ENCODE data around the gene SMIM43.

SMIM43 gene

DNA sequence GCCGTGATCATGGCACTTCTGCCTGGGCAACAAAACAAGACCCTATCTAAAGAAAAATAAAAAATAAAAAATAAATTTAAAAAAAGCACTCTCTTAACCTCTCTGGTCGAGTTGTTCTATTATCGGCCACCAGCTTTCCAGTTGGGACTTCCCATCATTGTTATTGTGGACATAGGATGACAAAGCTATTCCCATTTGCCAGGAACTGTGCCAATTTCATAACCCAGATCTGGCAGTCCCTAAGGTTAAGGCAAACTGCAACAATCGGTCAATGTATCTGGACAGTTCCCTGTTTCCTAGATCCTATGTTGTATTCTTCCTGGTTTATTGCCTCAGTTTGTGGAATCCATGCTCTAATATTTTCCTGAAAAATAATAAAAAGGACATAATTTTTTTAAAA, 50.4 kb downstream of the SMIM43 start:
- Histone ChIP-seq H3K4me1 (ENCODE audit: control insufficient read depth, insufficient read depth, low read length, poor library complexity, severe bottlenecking) (peaks cover 13% of the 10 kb centered on the region), H3K27ac (ENCODE audit: low read depth, low read length, severe bottlenecking) (no peak overlapping the region), H3K4me3 (ENCODE audit: extremely low read depth, insufficient read depth, low read length, poor library complexity, severe bottlenecking) (no peak overlapping the region), H3K36me3 (ENCODE audit: control insufficient read depth, insufficient read depth, low read length) (no peaks in the 10 kb centered on the region), H3K9me3 (ENCODE audit: control insufficient read depth, low read length) (no peaks in the 10 kb centered on the region)
- 86 to 100% methylated on average over 1 to 3 of the region's 4 CpGs for WGBS, 2 experiments (ENCODE audit: insufficient coverage in 2 of 2)

DNA sequence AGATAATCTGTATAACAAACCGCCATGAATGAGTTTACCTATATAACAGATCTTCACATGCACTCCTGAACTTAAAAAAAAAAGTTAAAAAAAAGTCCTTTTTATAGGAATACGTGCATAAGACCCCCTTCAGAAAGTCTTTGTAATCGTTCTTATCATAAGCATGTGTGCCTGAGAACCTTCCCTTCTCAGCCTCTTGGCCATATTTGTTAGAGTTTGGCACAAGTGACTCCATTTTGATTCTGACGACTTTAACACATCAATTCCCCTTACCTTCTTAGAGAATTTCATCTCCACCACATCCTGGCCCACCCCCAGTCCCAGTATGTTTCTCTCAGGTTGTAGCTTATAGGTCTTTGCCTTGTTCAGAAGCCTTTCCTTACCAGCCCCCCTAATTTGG, 52.2 kb downstream of the SMIM43 start:
- no peak overlapping the region for H3K27ac ChIP-seq (ENCODE audit: low read depth, low read length, severe bottlenecking)
- no peak overlapping the region for H3K4me3 ChIP-seq (ENCODE audit: extremely low read depth, insufficient read depth, low read length, poor library complexity, severe bottlenecking)
- no peaks in the 10 kb centered on the region for H3K9me3 ChIP-seq (ENCODE audit: control insufficient read depth, low read length)
- H3K36me3 ChIP-seq (ENCODE audit: control insufficient read depth, insufficient read depth, low read length) = no peaks in the 10 kb centered on the region
- H3K4me1 ChIP-seq (ENCODE audit: control insufficient read depth, insufficient read depth, low read length, poor library complexity, severe bottlenecking) = peaks cover 13% of the 10 kb centered on the region
- WGBS, 2 experiments (ENCODE audit: insufficient coverage in 2 of 2) = 80 to 100% methylated on average over 2 to 4 of the region's 4 CpGs

DNA sequence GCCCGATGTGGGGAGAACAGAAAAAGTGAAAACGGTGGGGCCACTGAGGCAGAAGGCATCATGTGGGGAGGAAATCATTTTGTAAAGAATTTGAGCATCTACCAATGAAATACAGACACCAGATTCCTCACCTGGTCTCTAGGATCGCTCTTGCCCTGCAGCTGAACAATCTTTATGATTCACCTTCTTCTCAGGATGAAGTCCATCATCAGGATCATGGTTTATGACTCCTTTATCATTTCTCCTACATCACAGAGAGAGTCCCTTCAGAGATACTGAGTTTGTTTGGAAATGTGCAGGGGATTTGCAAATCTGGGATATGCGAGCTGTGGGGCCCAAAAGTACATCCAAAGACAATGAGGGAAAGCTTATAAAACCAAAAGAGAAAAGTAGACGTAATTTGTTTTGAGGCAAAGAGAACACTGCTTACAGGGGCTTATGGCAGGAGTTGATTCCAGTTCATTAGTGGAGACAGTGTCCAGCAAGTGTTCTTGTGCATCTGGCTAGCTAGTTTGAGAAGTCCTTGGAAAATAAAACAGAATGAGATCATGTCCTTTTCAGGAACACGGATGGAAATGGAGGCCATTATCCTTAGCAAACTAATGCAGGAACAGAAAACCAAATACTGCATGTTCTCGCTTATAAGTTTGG, 52.8 kb downstream of the SMIM43 start:
- H3K9me3 ChIP-seq (ENCODE audit: control insufficient read depth, low read length) = no peaks in the 10 kb centered on the region
- peak overlapping the region; percentile 14 for H3K4me3 ChIP-seq (ENCODE audit: extremely low read depth, insufficient read depth, low read length, poor library complexity, severe bottlenecking)
- no peaks in the 10 kb centered on the region for H3K36me3 ChIP-seq (ENCODE audit: control insufficient read depth, insufficient read depth, low read length)
- peak overlapping the region; percentile 92 for H3K27ac ChIP-seq (ENCODE audit: low read depth, low read length, severe bottlenecking)
- WGBS, 2 experiments (ENCODE audit: insufficient coverage in 2 of 2) = 47 to 63% methylated on average over 5 to 6 of the region's 7 CpGs
- peaks cover 13% of the 10 kb centered on the region for H3K4me1 ChIP-seq (ENCODE audit: control insufficient read depth, insufficient read depth, low read length, poor library complexity, severe bottlenecking)

- Histone ChIP-seq H3K27ac (ENCODE audit: low read depth, low read length, severe bottlenecking) (peak overlapping the region; percentile 92), H3K4me1 (ENCODE audit: control insufficient read depth, insufficient read depth, low read length, poor library complexity, severe bottlenecking) (peaks cover 17% of the 10 kb centered on the region), H3K4me3 (ENCODE audit: extremely low read depth, insufficient read depth, low read length, poor library complexity, severe bottlenecking) (peak overlapping the region; percentile 14), H3K36me3 (ENCODE audit: control insufficient read depth, insufficient read depth, low read length) (no peaks in the 10 kb centered on the region), H3K9me3 (ENCODE audit: control insufficient read depth, low read length) (no peaks in the 10 kb centered on the region)
- 0 to 6% methylated on average over 10 to 18 of the region's 18 CpGs for WGBS, 2 experiments (ENCODE audit: insufficient coverage in 2 of 2)
Observed at GRCh38 chr4:121711263-121712000, 53.5 kb downstream of the SMIM43 start.

DNA sequence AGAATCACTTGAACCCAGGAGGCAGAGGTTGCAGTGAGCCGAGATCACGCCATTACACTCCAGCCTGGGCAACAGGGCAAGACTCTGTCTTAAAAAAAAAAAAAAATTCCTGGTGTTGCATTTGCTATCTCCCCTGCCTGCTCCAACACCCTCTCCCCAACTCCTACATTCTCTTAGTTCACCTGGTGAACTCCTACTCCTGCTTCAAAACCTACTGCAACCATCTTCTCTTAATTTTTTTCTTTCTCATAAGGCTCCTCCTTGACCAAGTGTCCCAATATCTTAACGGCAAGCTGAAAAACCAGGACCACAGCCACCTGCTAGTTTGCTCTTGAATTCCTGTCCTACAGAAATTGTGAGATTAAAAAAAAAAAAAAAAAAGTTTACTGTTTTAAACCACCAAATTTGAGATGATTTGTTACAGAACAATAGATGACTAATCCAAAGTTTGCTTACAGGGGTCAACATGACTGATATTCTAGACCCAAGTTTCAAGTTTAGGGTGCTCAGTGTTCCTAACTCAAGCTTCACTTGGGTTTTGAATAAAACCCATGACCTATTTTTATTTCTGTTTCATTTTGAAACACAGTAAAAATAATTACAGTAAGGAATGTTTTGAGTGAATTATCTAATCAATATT, 55.1 kb downstream of the SMIM43 start:
- H3K4me1 ChIP-seq (ENCODE audit: control insufficient read depth, insufficient read depth, low read length, poor library complexity, severe bottlenecking) = peaks cover 21% of the 10 kb centered on the region
- 92 to 94% methylated on average over 2 of the region's 3 CpGs for WGBS, 2 experiments (ENCODE audit: insufficient coverage in 2 of 2)
- no peak overlapping the region for H3K4me3 ChIP-seq (ENCODE audit: extremely low read depth, insufficient read depth, low read length, poor library complexity, severe bottlenecking)
- H3K27ac ChIP-seq (ENCODE audit: low read depth, low read length, severe bottlenecking) = no peak overlapping the region
- no peaks in the 10 kb centered on the region for H3K36me3 ChIP-seq (ENCODE audit: control insufficient read depth, insufficient read depth, low read length)
- no peaks in the 10 kb centered on the region for H3K9me3 ChIP-seq (ENCODE audit: control insufficient read depth, low read length)

Data from mesodermal cell (in vitro differentiated cells).